ENCODE data around the gene AGPS. TPM values are rescaled to one million over a fixed set of nuclear protein-coding genes. Genes with fewer than 3 reads are reported as not detected.

AGPS gene
- total RNA-seq, 1 donor from 2014 or later: 74.0 TPM

- intact Hi-C loops (cut with micrococcal nuclease): no loop called here
- Mint-ChIP-seq H3K4me3 (no peak overlapping the region), H3K27ac (no peak overlapping the region), H3K27me3 (peaks cover 2% of the 10 kb centered on the region), H3K4me1 (no peaks in the 10 kb centered on the region), H3K9me3 (peaks cover 9% of the 10 kb centered on the region), H3K36me3 (ENCODE audit: low read depth) (no peaks in the 10 kb centered on the region)
- no peak for DNase-seq
These were observed 187.0 kb downstream of the AGPS start for GRCh38 chr2:177579486-177580036.

GRCh38 chr2:177582000-177582399 is 189.4 kb downstream of the AGPS start:
- Mint-ChIP-seq H3K27ac (no peak overlapping the region), H3K4me3 (no peak overlapping the region), H3K27me3 (peaks cover 2% of the 10 kb centered on the region), H3K9me3 (peaks cover 9% of the 10 kb centered on the region), H3K36me3 (ENCODE audit: low read depth) (no peaks in the 10 kb centered on the region), H3K4me1 (peaks cover 3% of the 10 kb centered on the region)
- intact Hi-C loops (cut with micrococcal nuclease): no loop called here
- no peak for DNase-seq

- no peak overlapping the region for H3K4me3 Mint-ChIP-seq
- H3K27ac Mint-ChIP-seq: no peak overlapping the region
- no peaks in the 10 kb centered on the region for H3K36me3 Mint-ChIP-seq (ENCODE audit: low read depth)
- intact Hi-C loops (cut with micrococcal nuclease): no loop called here
- no peak for DNase-seq
- H3K4me1 Mint-ChIP-seq: peaks cover 3% of the 10 kb centered on the region
- peaks cover 9% of the 10 kb centered on the region for H3K9me3 Mint-ChIP-seq
- H3K27me3 Mint-ChIP-seq: peaks cover 4% of the 10 kb centered on the region
These were observed 191.6 kb downstream of the AGPS start for GRCh38 chr2:177584030-177584692.

GRCh38 chr2:177585234-177585863 is 192.8 kb downstream of the AGPS start:
- Mint-ChIP-seq H3K4me3 (no peak overlapping the region), H3K27ac (no peak overlapping the region), H3K4me1 (peaks cover 3% of the 10 kb centered on the region), H3K9me3 (peaks cover 9% of the 10 kb centered on the region), H3K27me3 (peaks cover 5% of the 10 kb centered on the region), H3K36me3 (ENCODE audit: low read depth) (no peaks in the 10 kb centered on the region)
- intact Hi-C loops (cut with micrococcal nuclease): no loop called here
- no peak for DNase-seq

GRCh38 chr2:177586154-177586553 is 193.6 kb downstream of the AGPS start:
- Mint-ChIP-seq H3K27ac (no peak overlapping the region), H3K36me3 (ENCODE audit: low read depth) (no peaks in the 10 kb centered on the region), H3K9me3 (peaks cover 5% of the 10 kb centered on the region), H3K27me3 (peaks cover 5% of the 10 kb centered on the region), H3K4me1 (peaks cover 3% of the 10 kb centered on the region), H3K4me3 (no peak overlapping the region)
- DNase-seq: no peak
- intact Hi-C loops (cut with micrococcal nuclease): no loop called here

- Mint-ChIP-seq H3K27ac (no peak overlapping the region), H3K4me1 (peaks cover 3% of the 10 kb centered on the region)
These were observed 194.8 kb downstream of the AGPS start for GRCh38 chr2:177587371-177587770.

GRCh38 chr2:177588671-177589070 is 196.1 kb downstream of the AGPS start:
- H3K27ac Mint-ChIP-seq: no peak overlapping the region
- intact Hi-C loops (cut with micrococcal nuclease): no loop called here
- no peaks in the 10 kb centered on the region for H3K36me3 Mint-ChIP-seq (ENCODE audit: low read depth)
- no peak for DNase-seq
- no peak overlapping the region for H3K4me3 Mint-ChIP-seq
- H3K27me3 Mint-ChIP-seq: peaks cover 3% of the 10 kb centered on the region
- peaks cover 3% of the 10 kb centered on the region for H3K4me1 Mint-ChIP-seq
- H3K9me3 Mint-ChIP-seq: no peaks in the 10 kb centered on the region

More at GRCh38 chr2:177587371-177587770, 194.8 kb downstream of the AGPS start:
- H3K9me3 Mint-ChIP-seq: peaks cover under 1% of the 10 kb centered on the region
- DNase-seq: no peak
- H3K27me3 Mint-ChIP-seq: peaks cover 3% of the 10 kb centered on the region
- no peaks in the 10 kb centered on the region for H3K36me3 Mint-ChIP-seq (ENCODE audit: low read depth)
- no peak overlapping the region for H3K4me3 Mint-ChIP-seq
- intact Hi-C loops (cut with micrococcal nuclease): no loop called here

- Mint-ChIP-seq H3K4me3 (no peak overlapping the region), H3K36me3 (ENCODE audit: low read depth) (no peaks in the 10 kb centered on the region)
- intact Hi-C loops (cut with micrococcal nuclease): no loop called here
These were observed 196.6 kb downstream of the AGPS start for GRCh38 chr2:177589186-177589585.

GRCh38 chr2:177592397-177592796 is 199.8 kb downstream of the AGPS start:
- Mint-ChIP-seq H3K9me3 (no peaks in the 10 kb centered on the region), H3K27me3 (peaks cover 3% of the 10 kb centered on the region), H3K27ac (no peak overlapping the region), H3K36me3 (ENCODE audit: low read depth) (no peaks in the 10 kb centered on the region), H3K4me3 (no peak overlapping the region), H3K4me1 (no peaks in the 10 kb centered on the region)
- DNase-seq: no peak
- intact Hi-C loops (cut with micrococcal nuclease): no loop called here

More at GRCh38 chr2:177589186-177589585, 196.6 kb downstream of the AGPS start:
- Mint-ChIP-seq H3K9me3 (no peaks in the 10 kb centered on the region), H3K4me1 (peaks cover 3% of the 10 kb centered on the region), H3K27ac (no peak overlapping the region), H3K27me3 (peaks cover 3% of the 10 kb centered on the region)
- no peak for DNase-seq

GRCh38 chr2:177592945-177593344 is 200.4 kb downstream of the AGPS start:
- no peak for DNase-seq
- Mint-ChIP-seq H3K4me1 (peaks cover 2% of the 10 kb centered on the region), H3K9me3 (no peaks in the 10 kb centered on the region), H3K27ac (no peak overlapping the region), H3K4me3 (no peak overlapping the region), H3K27me3 (peaks cover 3% of the 10 kb centered on the region), H3K36me3 (ENCODE audit: low read depth) (no peaks in the 10 kb centered on the region)
- intact Hi-C loops (cut with micrococcal nuclease): no loop called here

- Mint-ChIP-seq H3K27me3 (peaks cover 3% of the 10 kb centered on the region), H3K4me1 (peaks cover 2% of the 10 kb centered on the region), H3K27ac (no peak overlapping the region), H3K4me3 (no peak overlapping the region), H3K36me3 (ENCODE audit: low read depth) (no peaks in the 10 kb centered on the region), H3K9me3 (no peaks in the 10 kb centered on the region)
- DNase-seq: no peak
- intact Hi-C loops (cut with micrococcal nuclease): no loop called here
These were observed 200.8 kb downstream of the AGPS start for GRCh38 chr2:177593402-177593801.

Other genes with a start within 250 kb of the AGPS start
- gene HNRNPA3, start 180.0 kb upstream of the AGPS start, total RNA-seq: 333 and 336 TPM in 2 replicates
- 63.5 and 63.7 TPM in 2 replicates for gene NFE2L2, start 128.0 kb upstream of the AGPS start, total RNA-seq

Measured in activated CD4-positive, alpha-beta T cell treated with anti-CD3 and anti-CD28 coated beads, Interleukin-2, amount 10 ng/mL, durations not matched to agents 24 days and 14 days (primary cell).